DOHH2 (cell line): ENCODE data around the gene AANAT.
A peak's percentile ranks its signal among the peaks of the same experiment; 100 is the strongest.

Source experiments
- H3F3A ChIP-seq: fragments of 200-600 bp; sonication (generic), shearing (Covaris generic); 2 replicates; pipeline ENCODE4 v1.6.0; 2016; ENCODE audit warnings: antibody characterized with exemption, mild to moderate bottlenecking; ENCODE audit not compliant: control insufficient read depth, insufficient read depth
- H3K27ac ChIP-seq: fragments of 200-600 bp; sonication (generic); 2 replicates; pipeline ENCODE4 v1.5.1; 2014; ENCODE audit warnings: low read depth, mild to moderate bottlenecking, low read length, moderate library complexity
- H3K27me3 ChIP-seq: fragments of 200-600 bp; sonication (generic); 2 replicates; pipeline ENCODE4 v1.6.1; 2014; ENCODE audit warnings: mild to moderate bottlenecking, low read length, mixed read lengths; ENCODE audit not compliant: control insufficient read depth
- H3K36me3 ChIP-seq: fragments of 200-600 bp; sonication (generic); 2 replicates; pipeline ENCODE4 v1.6.1; 2014; ENCODE audit warnings: mild to moderate bottlenecking, low read length, moderate library complexity, mixed read lengths; ENCODE audit not compliant: control insufficient read depth
- H3K4me1 ChIP-seq: fragments of 200-600 bp; sonication (generic); 2 replicates; pipeline ENCODE4 v1.6.1; 2014; ENCODE audit warnings: mild to moderate bottlenecking, low read length, mixed read lengths; ENCODE audit not compliant: control insufficient read depth
- H3K4me2 ChIP-seq: fragments of 200-600 bp; sonication (generic); 2 replicates; pipeline ENCODE4 v1.6.0; 2014; ENCODE audit warnings: mild to moderate bottlenecking, low read length, moderate library complexity
- H3K4me3 ChIP-seq: fragments of 200-600 bp; sonication (generic); 2 replicates; pipeline ENCODE4 v1.5.1; 2014; ENCODE audit warnings: mild to moderate bottlenecking, low read length, mixed read lengths
- H3K79me2 ChIP-seq: fragments of 200-600 bp; sonication (generic); 2 replicates; pipeline ENCODE4 v1.6.1; 2014; ENCODE audit warnings: mild to moderate bottlenecking, low read length, mixed read lengths; ENCODE audit not compliant: control insufficient read depth
- H3K9me2 ChIP-seq: fragments of 200-600 bp; sonication (generic); replicated peaks from 2 replicates; pipeline ENCODE4 v1.6.1; 2014; ENCODE audit warnings: mild to moderate bottlenecking, low read length, mixed read lengths; ENCODE audit not compliant: control insufficient read depth
- H3K9me3 ChIP-seq: fragments of 200-600 bp; sonication (generic); 2 replicates; pipeline ENCODE4 v1.6.1; 2014; ENCODE audit warnings: antibody characterized with exemption, low read length, mixed read lengths; ENCODE audit not compliant: control insufficient read depth, insufficient read depth
- H4K20me1 ChIP-seq: fragments of 200-600 bp; sonication (generic); 2 replicates; pipeline ENCODE4 v1.6.0; 2014; ENCODE audit warnings: low read depth, mild to moderate bottlenecking, antibody characterized with exemption, low read length, moderate library complexity; ENCODE audit not compliant: control insufficient read depth, insufficient read depth
- CTCF ChIP-seq: fragments of 200-600 bp; sonication (generic); IDR thresholded peaks from one replicate; pipeline ENCODE4 v1.5.1; 2014; ENCODE audit warnings: antibody characterized with exemption, mild to moderate bottlenecking, low read depth, low read length; ENCODE audit not compliant: poor library complexity, severe bottlenecking
- EZH2phosphoT487 ChIP-seq: fragments of 200-600 bp; sonication (generic); IDR thresholded peaks from 2 replicates; pipeline ENCODE4 v1.6.1; 2017; ENCODE audit warnings: borderline replicate concordance, mild to moderate bottlenecking, antibody characterized with exemption, low read length, moderate library complexity, mixed read lengths

Gene AANAT

GRCh38 chr17:76466775-76467130 is 650 bp upstream of the AANAT start:
- H3K9me3 ChIP-seq, result no peaks in the 10 kb centered on the region
- H3K4me2 ChIP-seq, result peak overlapping the region; percentile 47; the same call in 1 of the 2 replicates
- no peak overlapping the region for H3K4me3 ChIP-seq
- H3K4me1 ChIP-seq, result peaks cover 16% of the 10 kb centered on the region
- H4K20me1 ChIP-seq, result no peaks in the 10 kb centered on the region
- no peaks in the 10 kb centered on the region for H3K79me2 ChIP-seq
- no peaks in the 10 kb centered on the region for H3K9me2 ChIP-seq
- H3K36me3 ChIP-seq, result peaks cover 12% of the 10 kb centered on the region; the same call in 1 of the 2 replicates
- H3F3A ChIP-seq, result no peaks in the 10 kb centered on the region
- H3K27me3 ChIP-seq, result no peaks in the 10 kb centered on the region
- no peak overlapping the region for H3K27ac ChIP-seq
- TF ChIP-seq CTCF (no peak), EZH2phosphoT487 (no peak)

- H3K4me1 ChIP-seq, result peaks cover 16% of the 10 kb centered on the region
- H3K36me3 ChIP-seq, result peaks cover 24% of the 10 kb centered on the region
- TF ChIP-seq CTCF, result no peak
- no peak for TF ChIP-seq EZH2phosphoT487
- H4K20me1 ChIP-seq, result no peaks in the 10 kb centered on the region
- no peak overlapping the region for H3K4me3 ChIP-seq
- H3K4me2 ChIP-seq, result no peak overlapping the region
- no peaks in the 10 kb centered on the region for H3F3A ChIP-seq
- no peaks in the 10 kb centered on the region for H3K9me3 ChIP-seq
- no peak overlapping the region for H3K27ac ChIP-seq
- no peaks in the 10 kb centered on the region for H3K9me2 ChIP-seq
- H3K79me2 ChIP-seq, result no peaks in the 10 kb centered on the region
- no peaks in the 10 kb centered on the region for H3K27me3 ChIP-seq
Observed at GRCh38 chr17:76467809-76468633, 618 bp downstream of the AANAT start.

DNA sequence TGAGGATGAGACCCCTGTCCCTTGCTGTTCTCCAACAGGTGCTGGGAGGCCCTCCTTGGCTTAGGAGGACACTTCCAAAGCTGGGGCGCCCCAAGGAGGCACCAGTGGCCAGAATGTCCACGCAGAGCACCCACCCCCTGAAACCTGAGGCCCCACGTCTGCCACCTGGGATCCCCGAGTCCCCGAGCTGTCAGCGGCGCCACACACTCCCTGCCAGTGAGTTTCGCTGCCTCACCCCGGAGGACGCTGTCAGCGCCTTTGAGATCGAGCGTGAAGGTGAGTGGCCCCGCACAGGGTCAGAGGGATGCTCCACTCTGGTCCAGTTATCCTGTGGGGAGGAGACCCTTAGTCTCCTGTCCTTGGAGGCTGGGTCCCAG is 1.2 kb downstream of the AANAT start:
- Histone ChIP-seq H3K36me3 (peaks cover 30% of the 10 kb centered on the region), H3K4me1 (peaks cover 16% of the 10 kb centered on the region)

More for the DNA sequence above, 1.2 kb downstream of the AANAT start:
- TF ChIP-seq EZH2phosphoT487 (no peak), CTCF (no peak)
- Histone ChIP-seq H3F3A (no peaks in the 10 kb centered on the region), H3K27me3 (no peaks in the 10 kb centered on the region), H3K27ac (no peak overlapping the region), H3K4me3 (no peak overlapping the region), H3K9me2 (no peaks in the 10 kb centered on the region), H3K4me2 (no peak overlapping the region), H4K20me1 (no peaks in the 10 kb centered on the region), H3K9me3 (no peaks in the 10 kb centered on the region), H3K79me2 (no peaks in the 10 kb centered on the region)
